GM12801 (cell line): ENCODE data around the gene CYP4V2.

Experiments
- CTCF ChIP-seq: IDR thresholded peaks from one replicate; pipeline ENCODE4 v1.5.1; 2011; ENCODE audit warnings: control low read depth; ENCODE audit not compliant: insufficient read length; ENCODE audit errors: extremely low read depth

Gene CYP4V2

DNA sequence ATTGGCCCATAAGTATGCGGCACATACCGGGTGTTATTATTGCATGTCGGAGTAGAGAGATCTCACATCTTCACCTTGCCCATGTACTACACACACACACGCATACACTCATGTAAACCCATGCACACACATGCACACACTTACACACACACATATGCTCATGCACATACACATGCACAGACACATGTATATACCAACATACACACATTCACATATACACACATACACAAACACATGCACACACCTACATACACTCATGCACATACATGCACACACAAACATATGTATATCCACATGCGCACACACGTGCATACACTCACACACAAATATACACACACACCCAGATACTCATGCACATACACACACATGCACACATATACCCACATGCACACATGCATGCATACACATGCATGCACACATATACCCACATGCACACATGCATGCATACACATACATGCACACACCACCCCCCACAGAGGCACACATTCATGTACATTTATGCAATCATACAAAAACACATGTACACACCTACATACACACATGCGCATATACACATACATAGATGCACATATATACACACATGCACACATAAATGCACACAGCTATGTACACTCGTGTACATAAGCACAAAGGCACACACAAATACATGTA is 11.2 kb downstream of the CYP4V2 start:
- TF ChIP-seq CTCF = no peak

GRCh38 chr4:186203406-186203805 is 12.0 kb downstream of the CYP4V2 start:
- no peak for TF ChIP-seq CTCF

GRCh38 chr4:186204103-186204559 is 12.8 kb downstream of the CYP4V2 start:
- no peak for TF ChIP-seq CTCF

DNA sequence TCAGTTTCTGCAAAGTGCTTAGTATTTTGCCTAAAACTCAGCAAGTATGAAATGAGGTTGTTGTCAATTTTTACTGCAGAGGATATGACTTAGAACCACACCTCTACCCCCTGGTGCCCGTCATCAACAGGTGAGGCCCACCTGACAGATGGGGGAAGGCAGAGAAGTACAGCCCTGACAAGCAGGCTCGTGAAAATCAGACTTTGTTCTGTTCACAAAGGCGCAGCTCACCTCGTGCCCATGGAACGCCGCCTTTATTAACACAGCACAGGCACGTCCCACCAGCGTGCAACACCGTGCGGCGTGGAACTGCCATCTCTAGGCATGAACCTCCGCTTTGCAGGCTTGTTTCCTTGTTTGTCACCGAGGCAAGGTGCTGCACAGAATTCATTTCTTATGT is 13.3 kb downstream of the CYP4V2 start:
- no peak for TF ChIP-seq CTCF

DNA sequence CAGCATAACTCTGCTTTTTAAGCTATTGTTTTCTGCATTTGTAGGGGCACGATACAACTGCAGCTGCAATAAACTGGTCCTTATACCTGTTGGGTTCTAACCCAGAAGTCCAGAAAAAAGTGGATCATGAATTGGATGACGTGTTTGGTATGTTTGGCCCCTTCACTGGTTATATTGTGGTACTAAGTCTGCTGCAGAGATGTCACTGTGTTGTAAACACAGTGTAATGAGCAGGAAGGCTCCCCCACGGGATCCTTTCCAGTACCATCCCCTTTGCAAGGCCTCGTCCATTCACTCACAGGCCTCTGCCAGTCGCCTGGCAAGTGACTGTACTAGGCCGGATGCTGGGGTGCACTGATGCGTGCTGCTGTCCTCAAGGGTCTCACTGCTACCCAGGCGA is 13.8 kb downstream of the CYP4V2 start:
- no peak for TF ChIP-seq CTCF

DNA sequence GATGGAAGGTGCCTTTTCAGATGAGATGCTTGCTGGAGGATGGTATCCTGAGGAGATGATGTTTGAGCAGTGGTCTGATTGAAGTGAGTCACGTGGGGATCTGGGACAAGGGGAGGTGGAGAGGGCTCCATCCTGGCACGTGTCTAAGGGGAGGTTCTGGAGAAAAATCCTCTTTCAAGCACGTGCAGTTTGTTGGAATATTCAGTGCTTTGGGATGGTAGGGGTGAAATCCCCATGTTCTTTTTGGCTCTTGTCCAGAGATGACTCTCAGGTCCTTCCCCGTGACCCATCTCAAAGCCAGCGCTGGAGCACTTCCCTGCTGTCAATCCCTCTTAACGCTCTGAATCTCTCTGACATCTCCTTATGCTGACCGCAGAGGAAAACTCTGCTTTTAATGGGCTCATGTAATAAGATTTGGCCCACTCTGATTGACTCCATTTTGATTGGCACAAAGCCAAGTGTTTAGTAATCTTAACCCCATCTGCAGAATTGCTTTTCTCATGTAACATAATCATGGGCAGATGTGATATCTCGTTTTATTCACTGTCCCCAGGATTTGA is 25.2 kb downstream of the CYP4V2 start:
- no peak for TF ChIP-seq CTCF

DNA sequence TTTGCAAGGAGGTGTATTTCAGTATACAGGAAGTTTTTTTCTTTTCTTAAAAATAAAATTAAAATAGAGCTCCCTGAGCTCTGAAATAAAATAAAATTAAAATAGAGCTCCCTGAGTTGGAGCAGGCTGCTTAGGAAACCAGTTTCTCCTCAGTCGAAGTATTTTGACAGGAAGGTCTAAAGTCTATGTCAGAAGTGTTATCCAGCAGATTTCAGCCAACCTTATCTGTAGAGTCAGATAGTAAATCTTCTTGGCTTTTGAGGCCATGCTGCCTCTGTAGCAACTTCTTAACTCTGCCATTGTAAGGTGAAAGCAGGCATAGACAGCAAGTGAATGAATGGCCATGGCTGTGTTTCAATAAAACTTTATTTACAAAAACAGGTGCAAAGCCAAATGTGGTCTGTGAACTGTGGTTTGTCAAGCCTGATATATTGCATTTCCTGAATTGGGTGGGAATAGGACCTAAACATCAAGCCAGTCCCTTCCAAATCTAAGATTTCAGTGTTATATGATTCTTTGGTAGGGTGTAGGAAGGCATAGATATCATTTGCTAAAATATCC is 26.4 kb downstream of the CYP4V2 start:
- no peak for TF ChIP-seq CTCF
